Measurements from ENCODE around the gene DRAXIN.

- TF ChIP-seq ZNF777 (tag by site-specific recombination; IDR thresholded peaks at IDR 0.05; ENCODE audit: borderline replicate concordance): no peak
- TF ChIP-seq CTCF (tag by site-specific recombination; IDR thresholded peaks at IDR 0.05): no peak
- no peak for TF ChIP-seq IKZF3 (tag by site-specific recombination; IDR thresholded peaks at IDR 0.05)
- no peak for TF ChIP-seq ZNF23 (tag by site-specific recombination; IDR thresholded peaks at IDR 0.05; ENCODE audit: borderline replicate concordance)
- no peak for TF ChIP-seq PBX3 (CRISPR knock-in tag; IDR thresholded peaks at IDR 0.05)
- no peak for TF ChIP-seq TCF7L2 (IDR thresholded peaks at IDR 0.05; ENCODE audit: borderline replicate concordance, low read depth, low read length)
- TF ChIP-seq ZNF473 (tag by site-specific recombination; IDR thresholded peaks at IDR 0.05): no peak
- no peak for TF ChIP-seq FEZF1 (tag by site-specific recombination; IDR thresholded peaks at IDR 0.05)
- no peak for TF ChIP-seq ZNF580 (tag by site-specific recombination; IDR thresholded peaks at IDR 0.05)
- TF ChIP-seq HIC1 (tag by site-specific recombination; IDR thresholded peaks at IDR 0.05): no peak
- TF ChIP-seq WT1 (tag by site-specific recombination; IDR thresholded peaks at IDR 0.05): no peak
- TF ChIP-seq ZNF16 (tag by site-specific recombination; IDR thresholded peaks at IDR 0.05; ENCODE audit: low read depth): no peak
- no peak for TF ChIP-seq ZNF26 (tag by site-specific recombination; IDR thresholded peaks at IDR 0.05)
These were observed 44.0 kb downstream of the DRAXIN start for GRCh38 chr1:11735531-11735853.

Data from HEK293 (cell line).